ENCODE measurements around the gene MRPS33.
"Not testable (repeated sequence)": the region's sequence is repeated elsewhere in the genome, so short reads cannot be mapped to it uniquely, and the experiment has no call there.

The MRPS33 gene

GRCh38 chr7:141012044-141012685, 2.6 kb downstream of the MRPS33 start:
- DNase-seq, result no peak

- DNase-seq, result no peak
These were observed 3.3 kb downstream of the MRPS33 start for GRCh38 chr7:141011443-141011842.

- DNase-seq, result no peak
These were observed 11.3 kb downstream of the MRPS33 start for GRCh38 chr7:141003172-141004065.

GRCh38 chr7:141001546-141001945, 13.2 kb downstream of the MRPS33 start:
- DNase-seq, result no peak

GRCh38 chr7:141001122-141001521, 13.6 kb downstream of the MRPS33 start:
- DNase-seq, result no peak

- no peak for DNase-seq
These were observed 16.0 kb downstream of the MRPS33 start for GRCh38 chr7:140998715-140999114.

GRCh38 chr7:140992422-140992821, 22.3 kb downstream of the MRPS33 start:
- DNase-seq, result no peak

GRCh38 chr7:140990193-140990962, 24.4 kb downstream of the MRPS33 start:
- no peak for DNase-seq

- no peak for DNase-seq
These were observed 25.7 kb downstream of the MRPS33 start for GRCh38 chr7:140989068-140989467.

- no peak for DNase-seq
These were observed 30.9 kb downstream of the MRPS33 start for GRCh38 chr7:140983802-140984201.

GRCh38 chr7:140982508-140982907, 32.2 kb downstream of the MRPS33 start:
- no peak for DNase-seq

GRCh38 chr7:140981951-140982350, 32.8 kb downstream of the MRPS33 start:
- DNase-seq, result no peak

- no peak for DNase-seq
These were observed 37.0 kb downstream of the MRPS33 start for GRCh38 chr7:140977741-140978140.

GRCh38 chr7:140972876-140973829, 41.6 kb downstream of the MRPS33 start:
- no peak for DNase-seq

- DNase-seq, result no peak
These were observed 42.4 kb downstream of the MRPS33 start for GRCh38 chr7:140972344-140972743.

GRCh38 chr7:140967438-140967837, 47.3 kb downstream of the MRPS33 start:
- no peak for DNase-seq

GRCh38 chr7:140966561-140967233, 48.1 kb downstream of the MRPS33 start:
- DNase-seq, result no peak

- DNase-seq, result no peak
These were observed 53.6 kb downstream of the MRPS33 start for GRCh38 chr7:140961117-140961516.

- not testable (repeated sequence) for DNase-seq
These were observed 57.8 kb downstream of the MRPS33 start for GRCh38 chr7:140956997-140957396.

Measured in cortex of kidney (tissue), 1 donor.